Suppressor macrophage treated with lipopolysaccharide for 1 hour (primary cell): ENCODE results near the gene MID1IP1.

ENCODE experiments used
- DNase-seq, 3 donors: peaks; one replicate each; pipeline ENCODE4 v3.0.0-alpha.2; 2020 to 2022

The MID1IP1 gene

GRCh38 chrX:38816155-38816554 lies 14.9 kb downstream of the MID1IP1 start:
- peak in 1 of 3 donors; percentile 43 for DNase-seq

- DNase-seq = peak in 2 of 3 donors; percentile 33 to 37
Observed at GRCh38 chrX:38817004-38817703, 15.9 kb downstream of the MID1IP1 start.

GRCh38 chrX:38819163-38819562 lies 17.9 kb downstream of the MID1IP1 start:
- no peak for DNase-seq

- no peak for DNase-seq
Observed at GRCh38 chrX:38819709-38820108, 18.4 kb downstream of the MID1IP1 start.

GRCh38 chrX:38820751-38821150 lies 19.5 kb downstream of the MID1IP1 start:
- no peak for DNase-seq

- DNase-seq = no peak
Observed at GRCh38 chrX:38824176-38824575, 22.9 kb downstream of the MID1IP1 start.

GRCh38 chrX:38831949-38832348 lies 30.7 kb downstream of the MID1IP1 start:
- no peak for DNase-seq

GRCh38 chrX:38837389-38837788 lies 36.1 kb downstream of the MID1IP1 start:
- no peak for DNase-seq

- DNase-seq = no peak
Observed at GRCh38 chrX:38839277-38839676, 38.0 kb downstream of the MID1IP1 start.

GRCh38 chrX:38839944-38840343 lies 38.7 kb downstream of the MID1IP1 start:
- DNase-seq = no peak

- no peak for DNase-seq
Observed at GRCh38 chrX:38841750-38842149, 40.5 kb downstream of the MID1IP1 start.

- DNase-seq = no peak
Observed at GRCh38 chrX:38845426-38845825, 44.2 kb downstream of the MID1IP1 start.

GRCh38 chrX:38847206-38847902 lies 46.1 kb downstream of the MID1IP1 start:
- DNase-seq = no peak

- no peak for DNase-seq
Observed at GRCh38 chrX:38847903-38848230, 46.6 kb downstream of the MID1IP1 start.

- DNase-seq = peak; percentile 70 to 88 (median 83)
Observed at GRCh38 chrX:38848671-38849455, 47.6 kb downstream of the MID1IP1 start.

- peak in 2 of 3 donors; percentile 41 to 50 for DNase-seq
Observed at GRCh38 chrX:38850807-38851544, 49.7 kb downstream of the MID1IP1 start.

- DNase-seq = no peak
Observed at GRCh38 chrX:38854305-38854704, 53.0 kb downstream of the MID1IP1 start.
